ENCODE results near the gene MARCKS. TPM values are rescaled to one million over a fixed set of nuclear protein-coding genes. Genes with fewer than 3 reads are reported as not detected.

MARCKS gene
- total and polyA plus RNA-seq, 2 of the 13 experiments (the other 11 are each of a cell fraction or from before 2014, with no cell fraction given) = 30.5 to 39.5 TPM

DNA sequence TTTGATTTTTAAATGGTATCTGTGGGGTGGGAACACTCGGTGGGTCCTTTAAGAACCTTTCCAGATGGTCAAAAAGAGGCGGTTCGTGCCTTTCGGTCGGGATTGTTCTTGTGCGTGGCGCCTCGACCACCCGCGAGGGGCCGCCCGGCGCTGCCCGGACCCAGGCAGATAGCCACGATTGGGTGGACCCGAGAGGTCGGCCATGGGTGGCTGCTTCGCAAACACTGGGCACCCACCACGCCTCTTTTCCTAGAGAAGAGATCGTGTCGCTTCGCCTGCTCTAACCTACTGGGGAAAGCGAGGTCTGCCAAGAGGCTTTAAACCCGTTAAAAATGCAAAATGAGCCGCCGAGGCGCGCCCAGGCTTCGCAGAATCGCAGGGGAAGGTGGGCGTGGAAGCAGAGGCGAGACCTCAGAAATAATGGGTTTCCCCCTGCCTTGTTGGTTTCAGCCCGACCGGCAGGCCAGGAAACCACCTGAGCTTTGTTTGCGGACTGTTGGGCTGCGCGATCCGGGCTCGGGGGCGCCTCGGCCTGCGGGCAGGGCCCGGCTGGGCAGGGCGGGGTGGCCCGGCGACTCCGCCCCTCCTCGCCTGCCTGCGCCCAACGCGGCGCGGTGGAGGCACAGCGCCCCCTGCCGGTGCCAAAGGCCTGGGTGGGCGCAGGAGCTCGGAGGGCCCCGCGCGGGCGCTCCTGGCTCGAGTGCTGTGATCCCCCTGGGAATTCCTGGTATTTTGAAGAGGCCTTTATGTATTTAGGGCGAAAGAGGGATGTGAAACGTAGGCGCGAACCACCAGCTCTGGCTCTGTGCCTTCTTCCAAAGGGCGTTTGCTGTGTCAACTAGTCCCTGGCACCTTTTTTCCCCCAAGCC, 1.6 kb downstream of the MARCKS start (continued):
- TF ChIP-seq, protein P1, sequence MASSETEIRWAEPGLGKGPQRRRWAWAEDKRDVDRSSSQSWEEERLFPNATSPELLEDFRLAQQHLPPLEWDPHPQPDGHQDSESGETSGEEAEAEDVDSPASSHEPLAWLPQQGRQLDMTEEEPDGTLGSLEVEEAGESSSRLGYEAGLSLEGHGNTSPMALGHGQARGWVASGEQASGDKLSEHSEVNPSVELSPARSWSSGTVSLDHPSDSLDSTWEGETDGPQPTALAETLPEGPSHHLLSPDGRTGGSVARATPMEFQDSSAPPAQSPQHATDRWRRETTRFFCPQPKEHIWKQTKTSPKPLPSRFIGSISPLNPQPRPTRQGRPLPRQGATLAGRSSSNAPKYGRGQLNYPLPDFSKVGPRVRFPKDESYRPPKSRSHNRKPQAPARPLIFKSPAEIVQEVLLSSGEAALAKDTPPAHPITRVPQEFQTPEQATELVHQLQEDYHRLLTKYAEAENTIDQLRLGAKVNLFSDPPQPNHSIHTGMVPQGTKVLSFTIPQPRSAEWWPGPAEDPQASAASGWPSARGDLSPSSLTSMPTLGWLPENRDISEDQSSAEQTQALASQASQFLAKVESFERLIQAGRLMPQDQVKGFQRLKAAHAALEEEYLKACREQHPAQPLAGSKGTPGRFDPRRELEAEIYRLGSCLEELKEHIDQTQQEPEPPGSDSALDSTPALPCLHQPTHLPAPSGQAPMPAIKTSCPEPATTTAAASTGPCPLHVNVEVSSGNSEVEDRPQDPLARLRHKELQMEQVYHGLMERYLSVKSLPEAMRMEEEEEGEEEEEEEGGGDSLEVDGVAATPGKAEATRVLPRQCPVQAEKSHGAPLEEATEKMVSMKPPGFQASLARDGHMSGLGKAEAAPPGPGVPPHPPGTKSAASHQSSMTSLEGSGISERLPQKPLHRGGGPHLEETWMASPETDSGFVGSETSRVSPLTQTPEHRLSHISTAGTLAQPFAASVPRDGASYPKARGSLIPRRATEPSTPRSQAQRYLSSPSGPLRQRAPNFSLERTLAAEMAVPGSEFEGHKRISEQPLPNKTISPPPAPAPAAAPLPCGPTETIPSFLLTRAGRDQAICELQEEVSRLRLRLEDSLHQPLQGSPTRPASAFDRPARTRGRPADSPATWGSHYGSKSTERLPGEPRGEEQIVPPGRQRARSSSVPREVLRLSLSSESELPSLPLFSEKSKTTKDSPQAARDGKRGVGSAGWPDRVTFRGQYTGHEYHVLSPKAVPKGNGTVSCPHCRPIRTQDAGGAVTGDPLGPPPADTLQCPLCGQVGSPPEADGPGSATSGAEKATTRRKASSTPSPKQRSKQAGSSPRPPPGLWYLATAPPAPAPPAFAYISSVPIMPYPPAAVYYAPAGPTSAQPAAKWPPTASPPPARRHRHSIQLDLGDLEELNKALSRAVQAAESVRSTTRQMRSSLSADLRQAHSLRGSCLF (CRISPR knock-in tag; IDR thresholded peaks at IDR 0.05; ENCODE audit: borderline replicate concordance) = no peak
- TF ChIP-seq ARHGAP35 (CRISPR knock-in tag; IDR thresholded peaks at IDR 0.05; ENCODE audit: borderline replicate concordance) = peak; percentile 50; the same call in 1 of the 2 replicates
- TF ChIP-seq ZNF598 (CRISPR knock-in tag; IDR thresholded peaks at IDR 0.05; ENCODE audit: borderline replicate concordance) = no peak
- no peak for TF ChIP-seq ZNF546 (CRISPR knock-in tag; conservative IDR thresholded peaks at IDR 0.05)
- peak; percentile 18 for TF ChIP-seq POGK (CRISPR knock-in tag; conservative IDR thresholded peaks at IDR 0.05)
- TF ChIP-seq NCOA5 (CRISPR knock-in tag; IDR thresholded peaks at IDR 0.05) = 0 out of 2 replicates have a peak, but pooled peaks have one; percentile 65
- TF ChIP-seq ZBTB3 (CRISPR knock-in tag; IDR thresholded peaks at IDR 0.05; ENCODE audit: borderline replicate concordance, low read depth) = no peak
- TF ChIP-seq ZNF709 (CRISPR knock-in tag; IDR thresholded peaks at IDR 0.05) = peak; percentile 86
- 0 out of 2 replicates have a peak, but pooled peaks have one; percentile 46 for TF ChIP-seq ZNF788 (CRISPR knock-in tag; IDR thresholded peaks at IDR 0.05; ENCODE audit: borderline replicate concordance)
- no peak for TF ChIP-seq ZNF557 (CRISPR knock-in tag; IDR thresholded peaks at IDR 0.05)
- TF ChIP-seq SP4 (CRISPR knock-in tag; IDR thresholded peaks at IDR 0.05) = peak; percentile 88
- peak; percentile 92 for TF ChIP-seq ZSCAN21 (CRISPR knock-in tag; IDR thresholded peaks at IDR 0.05; ENCODE audit: borderline replicate concordance)
- TF ChIP-seq IRF2 (CRISPR knock-in tag; IDR thresholded peaks at IDR 0.05) = peak; percentile 48; the same call in 1 of the 2 replicates
- 0 out of 2 replicates have a peak, but pooled peaks have one; percentile 57 for TF ChIP-seq CENPT (CRISPR knock-in tag; IDR thresholded peaks at IDR 0.05; ENCODE audit: low read depth)
- no peak for TF ChIP-seq SETDB1 (CRISPR knock-in tag; IDR thresholded peaks at IDR 0.05; ENCODE audit: borderline replicate concordance)
- 0 out of 2 replicates have a peak, but pooled peaks have one; percentile 43 for TF ChIP-seq ZNF501 (CRISPR knock-in tag; IDR thresholded peaks at IDR 0.05)
- no peak for TF ChIP-seq CCAR2 (optimal IDR thresholded peaks at IDR 0.05; ENCODE audit: low read depth, low read length)
- no peak for TF ChIP-seq RFX1 (IDR thresholded peaks at IDR 0.05)
- TF ChIP-seq ZNF18 (CRISPR knock-in tag; IDR thresholded peaks at IDR 0.05; ENCODE audit: insufficient replicate concordance) = no peak
- no peak for TF ChIP-seq ZNF260 (CRISPR knock-in tag; IDR thresholded peaks at IDR 0.05; ENCODE audit: borderline replicate concordance, low read depth)
